Activated effector memory CD4-positive, alpha-beta T cell treated with anti-CD3 and anti-CD28 coated beads, Interleukin-2, amount 50 U/mL, for 16 hours (primary cell): ENCODE data around the gene VKORC1.
"Not testable (repeated sequence)": the region's sequence is repeated elsewhere in the genome, so short reads cannot be mapped to it uniquely, and the experiment has no call there.

Experiments used
- DNase-seq: peaks from one replicate; pipeline ENCODE4 v3.0.0-alpha.2; 2020

VKORC1 gene

DNA sequence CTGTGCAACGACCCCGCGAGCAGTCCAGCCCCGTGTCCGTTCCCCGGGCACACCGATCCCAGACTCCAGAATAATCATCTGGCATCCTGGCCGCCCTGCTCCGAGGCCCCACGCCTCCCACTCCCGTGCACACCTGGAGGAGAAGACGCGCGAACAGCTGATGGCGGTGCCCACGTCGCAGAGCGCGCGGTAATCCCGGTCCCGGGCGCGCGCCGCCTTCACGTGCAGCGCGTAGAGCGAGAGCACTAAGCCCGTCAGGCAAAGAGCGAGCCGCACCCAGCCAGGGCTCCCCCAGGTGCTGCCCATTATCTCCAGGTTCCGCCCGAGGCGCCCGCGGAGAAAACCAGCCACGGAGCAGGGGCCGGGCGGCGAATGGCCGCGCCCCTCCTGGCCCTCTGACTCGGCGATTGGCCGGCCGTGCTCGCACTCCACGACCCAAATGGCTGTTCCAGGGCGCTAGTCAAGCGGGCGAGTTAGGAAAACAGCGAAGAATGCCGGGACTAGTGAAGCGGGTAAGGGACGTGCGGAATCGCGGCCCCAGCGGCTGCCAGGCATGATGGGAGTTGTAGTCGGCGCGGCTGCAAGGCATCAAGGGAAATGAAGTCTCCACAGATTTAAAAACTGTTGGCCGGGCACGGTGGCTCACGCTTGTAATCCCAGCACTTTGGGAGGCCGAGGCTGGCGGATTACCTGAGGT is at the start of gene VKORC1:
Gene VKORC1 (minus strand): TSS at position 374 of the 697 bp plus-strand sequence. CDS start 68 bp downstream, at position 306.
- DNase-seq, result peak; percentile 95

DNA sequence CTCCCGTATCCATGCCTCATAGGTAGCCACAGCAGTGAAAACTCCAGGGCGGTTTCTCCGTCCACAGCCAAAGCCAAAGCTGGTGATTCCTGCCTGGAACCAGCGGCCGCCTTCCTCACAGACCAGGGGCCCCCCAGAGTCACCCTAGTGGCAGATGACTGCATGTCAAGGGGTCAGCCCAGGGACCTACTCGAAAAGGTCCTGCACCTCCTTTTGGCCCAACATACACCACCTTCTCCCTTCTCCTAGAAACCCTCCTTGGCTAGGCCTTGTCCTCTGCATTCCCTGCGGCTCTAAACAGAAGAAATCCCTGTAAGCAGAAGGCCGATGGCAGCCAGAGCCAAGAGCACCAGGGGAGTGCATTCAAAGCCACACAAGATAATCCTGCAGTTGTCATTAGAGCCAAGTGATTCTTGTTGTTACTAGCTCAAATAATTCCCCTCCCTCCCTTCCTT is 49.1 kb upstream of the VKORC1 start:
- no peak for DNase-seq

DNA sequence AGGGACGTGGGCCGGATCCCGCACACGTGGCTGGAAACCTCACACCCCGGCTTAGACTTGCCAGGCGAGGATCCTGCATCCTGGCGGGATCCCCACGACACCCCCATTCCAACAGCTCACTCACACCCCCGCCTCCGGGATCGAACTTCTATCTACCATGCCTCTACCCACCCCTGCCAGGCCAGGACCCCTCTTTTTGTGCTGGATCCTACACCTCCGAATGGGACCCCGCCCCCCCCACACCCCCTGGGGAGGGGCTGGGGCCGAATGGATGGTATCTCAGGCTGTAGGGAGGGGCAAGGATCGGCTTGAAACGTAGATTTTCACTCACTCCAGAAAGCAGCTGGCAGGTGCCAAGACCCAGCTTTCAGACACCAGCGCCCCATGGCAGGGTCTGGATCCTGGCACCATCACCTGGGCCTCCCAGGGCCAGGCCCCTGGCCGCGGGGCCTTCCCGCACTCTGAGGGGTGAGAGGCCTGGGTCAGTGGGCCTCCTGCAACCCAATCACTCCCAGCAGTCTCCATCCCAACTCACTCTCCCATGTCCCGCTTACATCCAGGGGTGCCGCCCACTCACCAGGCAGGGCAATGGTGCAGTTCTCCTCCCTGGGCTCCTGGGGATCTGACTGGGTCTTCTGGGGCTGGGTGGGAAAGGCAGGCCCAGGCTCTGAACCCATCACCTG is 48.6 kb upstream of the VKORC1 start:
- no peak for DNase-seq

DNA sequence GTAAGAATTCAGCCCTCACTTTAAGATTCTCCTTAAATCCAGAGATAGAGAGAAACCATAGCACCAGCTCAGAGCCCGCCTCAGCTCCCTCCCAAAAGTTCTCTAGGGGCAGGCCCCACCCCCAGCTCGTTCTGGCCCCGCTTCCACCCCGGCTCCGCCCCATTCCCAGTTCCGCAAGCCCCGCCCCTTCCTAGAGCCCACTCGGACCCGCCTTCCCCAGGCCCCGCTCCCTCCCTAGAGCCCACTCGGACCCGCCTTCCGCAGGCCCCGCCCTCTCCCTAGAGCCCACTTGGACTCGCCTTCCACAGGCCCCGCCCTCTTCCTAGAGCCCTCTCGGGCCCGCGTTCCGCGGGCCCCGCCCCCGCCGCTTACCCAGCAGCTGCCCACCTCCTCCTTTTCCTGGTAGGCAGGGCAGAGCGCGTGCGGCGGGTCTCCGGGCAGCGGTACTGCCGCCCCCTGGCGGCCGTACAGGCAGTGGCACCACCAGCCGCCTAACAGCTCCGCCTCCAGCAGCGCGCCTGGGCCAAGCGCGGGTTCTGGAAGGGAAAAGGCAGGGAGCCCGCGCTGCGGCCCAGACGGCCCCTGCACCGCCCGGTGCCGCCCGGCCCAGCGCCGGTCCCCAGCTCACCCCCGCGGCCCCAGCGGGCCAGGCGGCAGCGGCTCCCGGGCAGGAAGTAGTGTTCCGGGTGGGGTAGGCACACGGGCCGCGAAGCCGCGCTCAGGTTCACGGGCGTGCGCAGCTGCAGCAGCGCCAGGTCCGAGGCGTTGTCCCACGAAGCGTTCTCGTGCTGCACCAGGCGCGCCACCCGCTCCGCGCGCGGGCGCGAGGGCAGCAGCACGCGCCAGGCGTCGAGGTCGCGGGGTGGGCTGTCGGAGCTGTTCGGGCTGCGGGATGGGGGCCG is 47.8 kb upstream of the VKORC1 start:
- DNase-seq, result peak; percentile 98

DNA sequence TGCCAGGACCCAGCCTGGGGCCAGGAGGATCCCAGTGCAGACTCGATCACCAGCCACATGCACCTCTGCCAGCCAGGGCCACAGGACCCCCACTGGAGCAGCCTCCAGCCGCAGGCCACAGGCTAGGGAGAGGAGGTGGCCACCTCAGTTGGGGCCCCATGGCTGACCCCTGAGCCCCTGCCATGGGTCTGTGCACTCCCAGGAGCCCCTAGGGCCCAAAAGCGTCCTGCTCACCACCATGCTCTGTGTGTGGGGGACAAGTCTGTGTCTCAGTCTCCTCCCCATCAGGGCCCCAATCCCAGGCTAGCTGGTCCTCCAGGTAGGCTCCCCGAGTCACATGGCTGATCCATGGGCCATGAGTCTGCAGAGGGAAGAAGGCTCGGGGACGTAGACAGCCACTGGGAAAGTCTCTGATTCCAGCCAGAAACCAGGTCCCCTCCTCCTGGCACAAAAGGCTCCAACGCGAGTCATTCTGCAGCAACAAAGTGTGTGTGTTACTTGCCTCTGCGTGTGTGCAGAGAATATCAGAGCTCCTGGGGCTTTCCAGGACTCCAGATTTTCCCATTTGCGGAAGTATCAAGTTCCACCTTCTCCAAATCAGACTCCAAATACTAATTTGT is 47.0 kb upstream of the VKORC1 start:
- peak; percentile 65 for DNase-seq

DNA sequence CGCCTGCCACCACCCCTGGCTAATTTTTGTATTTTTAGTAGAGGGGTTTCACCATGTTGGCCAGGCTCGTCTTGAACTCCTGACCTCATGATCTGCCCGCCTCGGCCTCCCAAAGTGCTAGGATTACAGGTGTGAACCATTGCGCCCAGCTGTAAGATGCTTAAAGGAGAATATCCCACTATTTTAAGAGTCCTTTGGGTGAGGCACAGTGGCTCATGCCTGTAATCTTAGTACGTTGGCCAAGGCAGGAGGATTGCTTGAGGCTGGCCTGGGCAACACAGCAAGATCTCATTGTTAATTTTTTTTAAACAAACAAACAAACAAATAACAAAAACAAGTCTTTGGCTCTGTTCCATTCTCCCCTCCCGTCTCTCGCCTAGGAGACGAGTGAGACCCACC is 46.5 kb upstream of the VKORC1 start:
- DNase-seq, result not testable (repeated sequence)

DNA sequence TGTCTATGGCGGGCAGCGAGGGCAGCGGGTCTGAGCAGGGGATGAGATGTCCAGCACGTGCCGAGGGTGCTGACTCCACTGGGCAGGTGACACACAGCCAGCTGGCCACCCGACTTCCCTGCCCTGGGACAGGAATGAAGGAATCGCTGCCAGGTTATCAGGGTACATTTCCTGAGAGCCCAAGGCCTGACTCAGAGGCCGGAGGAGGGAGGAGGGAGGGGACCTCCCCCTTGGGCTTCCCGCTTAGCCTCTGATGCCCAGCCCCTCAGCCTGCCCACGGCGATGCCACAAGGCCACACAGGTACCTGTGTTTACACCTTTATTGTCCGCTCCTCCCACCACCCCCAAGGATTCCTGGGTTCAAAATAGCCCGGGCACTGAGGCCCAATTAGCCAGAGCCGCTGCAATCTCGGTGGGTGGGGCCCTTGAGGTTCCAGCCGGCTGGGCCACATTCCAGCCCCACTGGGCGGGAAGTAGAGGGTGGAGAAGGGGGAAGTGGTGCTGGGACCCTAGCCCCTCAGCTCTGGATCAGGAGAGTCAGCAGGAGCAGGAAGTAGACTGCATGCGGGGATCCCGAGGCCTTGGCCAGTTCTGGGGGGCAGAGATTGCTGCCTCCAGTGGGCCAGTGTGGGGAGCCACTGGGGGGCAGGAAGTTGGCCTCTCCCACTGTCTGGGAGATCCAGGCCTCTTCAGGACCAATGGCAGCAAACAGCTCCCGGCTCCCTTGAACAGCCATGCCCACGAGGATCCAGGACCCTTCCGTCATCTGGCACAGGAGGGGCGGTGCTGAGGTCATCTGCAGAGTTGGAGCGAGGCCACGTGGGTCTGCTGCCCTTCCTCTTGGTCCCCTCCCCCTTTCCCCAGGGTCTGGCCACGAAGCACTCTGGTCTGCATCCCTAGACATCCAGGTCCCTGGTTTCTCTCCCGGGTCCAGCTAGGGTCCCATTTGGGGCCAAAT is 44.3 kb upstream of the VKORC1 start:
- DNase-seq, result no peak

DNA sequence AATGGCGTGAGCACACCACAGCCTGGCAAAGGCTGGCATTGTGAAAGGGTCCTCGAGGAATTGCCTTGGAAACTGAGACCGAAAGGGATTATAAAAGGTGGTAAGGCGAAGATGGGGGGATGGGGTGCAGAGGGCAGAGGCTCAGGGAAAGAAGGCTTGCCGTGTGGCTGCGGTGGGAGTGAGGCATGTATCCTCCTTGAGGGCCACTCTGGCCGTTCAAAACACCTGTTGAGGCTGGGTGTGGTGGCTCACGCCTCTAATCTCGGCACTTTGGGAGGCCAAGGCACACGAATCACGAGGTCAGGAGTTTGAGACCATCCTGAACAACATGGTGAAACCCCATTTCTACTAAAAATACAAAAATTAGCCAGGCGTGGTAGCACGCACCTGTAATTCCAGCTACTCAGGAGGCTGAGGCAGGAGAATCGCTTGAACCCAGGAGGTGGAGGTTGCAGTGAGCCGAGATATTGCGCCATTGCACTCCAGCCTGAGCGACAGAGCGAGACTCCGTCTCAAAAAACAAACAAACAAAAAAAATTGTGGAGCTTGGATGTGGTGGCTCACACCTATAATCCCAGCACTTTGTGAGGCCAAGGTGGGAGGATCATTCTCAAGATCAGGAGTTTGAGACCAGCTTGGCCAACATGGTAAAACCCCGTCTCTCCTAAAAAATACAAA is 42.4 kb upstream of the VKORC1 start:
- DNase-seq, result not testable (repeated sequence)

DNA sequence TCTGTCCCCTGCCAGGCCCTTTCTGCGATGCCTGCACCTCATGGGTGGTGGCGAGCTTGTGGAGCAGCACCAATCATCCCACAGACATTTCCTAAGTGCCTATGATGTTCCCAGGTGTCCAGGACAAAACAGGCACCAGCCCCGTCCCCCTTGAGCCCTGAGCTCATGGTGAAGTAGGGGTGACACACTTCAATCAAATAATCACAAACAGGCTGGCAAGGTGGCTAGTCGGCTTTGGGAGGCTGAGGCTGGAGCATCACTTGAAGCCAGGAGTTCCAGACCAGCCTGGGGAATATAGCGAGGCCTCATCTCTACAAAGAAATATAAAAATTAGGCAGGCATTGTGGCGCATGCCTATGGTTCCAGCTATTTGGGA is 41.7 kb upstream of the VKORC1 start:
- DNase-seq, result no peak

DNA sequence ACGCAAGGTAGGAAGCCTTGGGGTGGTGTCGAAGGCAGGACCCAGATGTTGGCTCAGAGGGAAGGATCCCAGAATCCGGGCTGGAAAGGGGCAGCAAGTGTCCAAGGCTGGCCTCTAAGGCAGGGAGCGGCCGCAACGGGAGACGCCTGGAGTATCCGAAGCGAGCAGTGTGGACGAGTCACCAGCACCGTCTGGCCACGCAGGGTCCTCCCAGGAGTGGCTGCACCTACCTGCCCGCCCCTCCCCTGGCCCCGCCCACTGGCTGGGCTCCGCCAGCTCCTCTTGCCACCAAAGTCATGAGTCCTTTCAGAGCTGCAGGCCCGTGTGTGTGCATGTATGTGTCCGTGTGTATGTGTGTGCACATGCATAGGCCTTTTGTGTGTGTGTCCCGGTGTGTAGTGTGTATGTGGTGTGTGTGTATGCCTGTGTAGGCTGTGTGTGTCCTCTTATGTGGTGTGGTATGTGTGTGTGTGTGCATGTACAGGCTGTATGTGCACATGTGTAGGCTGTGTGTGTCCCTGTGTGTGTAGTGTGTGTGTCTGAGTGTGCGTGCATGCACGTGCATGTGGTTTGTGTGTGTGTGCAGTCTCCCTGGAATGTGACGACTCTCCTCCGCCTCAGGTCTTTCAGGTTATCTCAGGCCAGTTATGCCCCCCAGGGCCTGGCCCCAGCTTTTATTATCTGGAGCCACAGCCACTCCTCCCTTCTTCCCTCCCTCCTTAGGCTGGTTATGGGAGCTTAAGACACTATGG is 41.1 kb upstream of the VKORC1 start, which contains the start of gene PRSS8:
Gene PRSS8 (minus strand): TSS at position 193 of the 752 bp plus-strand sequence. CDS start 229 bp downstream, outside the sequence.
- no peak for DNase-seq

DNA sequence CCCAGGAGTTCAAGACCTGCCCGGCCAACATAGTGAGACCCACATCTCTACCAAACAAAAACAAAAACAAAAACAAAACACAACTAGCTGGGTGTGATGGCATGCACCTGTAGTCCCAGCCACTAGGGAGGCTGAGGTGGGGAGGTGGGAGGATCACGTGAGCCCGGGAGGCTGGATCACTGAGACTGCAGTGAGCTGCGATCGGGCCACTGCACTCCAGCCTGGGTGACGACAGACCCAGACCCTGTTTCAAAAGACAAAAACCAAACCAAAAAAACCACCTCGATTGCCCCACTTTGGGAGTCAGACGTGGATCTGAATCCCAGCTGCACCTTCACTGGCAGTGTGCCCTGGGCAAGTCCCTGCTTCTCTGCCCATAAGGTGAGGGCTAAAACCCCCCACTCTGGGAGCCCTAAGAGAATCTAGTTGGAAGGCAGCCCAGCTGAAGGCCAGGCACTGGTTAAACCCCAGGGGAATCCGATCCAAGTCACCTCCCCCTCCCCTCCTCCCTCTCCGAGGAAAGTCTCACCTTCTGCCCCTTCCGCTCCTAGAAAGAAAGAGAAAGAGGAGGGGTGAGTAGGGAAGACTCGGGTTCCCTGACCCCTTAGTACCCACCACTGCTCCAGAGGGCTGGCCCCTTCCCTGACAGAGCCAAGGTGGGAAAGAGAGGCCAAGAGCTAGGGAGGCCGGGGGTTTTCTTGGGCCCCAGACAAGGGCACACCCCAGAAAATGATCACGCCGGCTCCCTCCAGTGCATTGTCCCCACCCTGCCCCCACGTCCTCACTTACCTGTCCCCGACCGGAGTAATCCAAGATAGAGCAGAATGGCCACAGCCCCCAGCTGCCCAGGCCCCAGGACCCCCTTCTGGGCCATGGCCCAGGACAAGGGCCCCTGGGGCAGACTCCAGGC is 40.3 kb upstream of the VKORC1 start:
- DNase-seq, result no peak

DNA sequence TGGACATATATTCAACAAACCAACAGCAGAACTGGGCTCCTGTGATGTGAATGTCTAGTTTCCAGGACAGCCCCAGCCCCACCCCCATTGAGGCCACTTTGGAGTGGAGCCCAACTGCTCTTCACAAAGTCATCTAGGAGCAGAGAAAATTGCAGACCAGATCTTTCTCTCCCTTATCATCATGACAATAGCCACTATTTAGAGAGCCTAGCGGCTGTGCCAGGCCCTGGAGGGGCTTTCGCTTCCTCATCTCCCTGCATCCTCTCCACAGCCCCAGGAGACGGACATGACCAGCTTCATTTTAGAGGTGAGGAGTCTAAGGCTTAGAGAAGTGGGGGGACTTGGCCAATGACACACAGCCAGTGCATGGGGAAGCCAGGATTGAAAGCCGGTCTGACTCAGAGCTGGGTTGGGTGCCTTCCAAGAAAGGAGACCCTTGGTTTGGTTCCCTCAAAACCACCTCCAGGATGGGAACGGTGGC is 39.5 kb upstream of the VKORC1 start:
- DNase-seq, result no peak

DNA sequence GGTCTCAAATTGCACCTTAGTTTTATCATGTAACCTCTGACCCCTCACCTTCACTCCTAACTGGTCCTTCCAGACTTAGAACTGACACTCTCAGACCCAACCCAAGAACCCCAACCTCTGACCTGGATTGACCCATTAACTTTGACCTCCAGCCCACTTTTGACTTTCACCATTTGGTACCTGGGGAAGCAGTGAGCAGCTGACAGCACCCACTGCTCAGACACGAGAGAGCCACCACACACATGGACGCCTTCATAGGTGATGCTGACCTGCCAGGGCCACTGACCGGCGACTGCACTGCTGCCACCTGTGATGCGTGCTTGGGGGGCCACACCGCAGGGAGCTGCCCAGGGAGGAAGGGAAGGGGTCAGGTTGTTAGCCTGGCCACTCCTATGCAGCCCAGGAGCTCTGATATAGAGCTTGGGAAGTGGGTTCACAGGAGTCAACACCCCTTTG is 38.5 kb upstream of the VKORC1 start:
- DNase-seq, result no peak

DNA sequence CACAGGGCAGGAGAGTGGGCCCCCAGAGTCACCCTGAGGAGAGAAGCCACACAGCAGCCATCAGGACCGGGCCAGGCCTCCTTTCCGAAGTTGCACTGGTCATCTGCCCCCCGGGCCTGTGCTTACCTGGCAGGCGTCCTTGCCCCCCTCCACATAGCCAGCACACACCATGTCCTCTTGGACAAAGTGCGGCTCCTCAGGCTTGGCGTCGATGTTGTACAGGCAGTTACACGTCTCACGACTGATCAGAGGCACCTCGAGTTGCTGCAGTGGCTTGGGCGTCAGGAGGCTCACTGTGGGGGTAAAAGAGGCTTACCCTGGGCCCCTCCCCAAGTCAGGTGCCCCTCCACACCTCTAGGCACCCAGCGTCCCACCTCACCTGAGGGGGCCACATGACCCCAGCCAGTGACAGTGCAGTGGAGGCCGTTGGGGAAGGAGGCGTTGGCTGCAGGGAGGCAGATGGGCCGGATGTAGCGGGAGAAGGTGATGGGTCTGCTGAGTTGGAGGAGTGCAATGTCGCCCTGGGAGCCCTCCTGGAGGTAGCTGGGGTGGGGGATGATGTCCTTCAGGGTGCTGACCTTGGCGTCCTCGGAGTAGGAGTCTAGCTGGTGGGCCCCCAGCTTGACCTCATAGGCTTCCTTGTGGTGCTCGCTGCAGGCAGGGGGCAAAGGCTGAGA is 37.8 kb upstream of the VKORC1 start:
- DNase-seq, result no peak

DNA sequence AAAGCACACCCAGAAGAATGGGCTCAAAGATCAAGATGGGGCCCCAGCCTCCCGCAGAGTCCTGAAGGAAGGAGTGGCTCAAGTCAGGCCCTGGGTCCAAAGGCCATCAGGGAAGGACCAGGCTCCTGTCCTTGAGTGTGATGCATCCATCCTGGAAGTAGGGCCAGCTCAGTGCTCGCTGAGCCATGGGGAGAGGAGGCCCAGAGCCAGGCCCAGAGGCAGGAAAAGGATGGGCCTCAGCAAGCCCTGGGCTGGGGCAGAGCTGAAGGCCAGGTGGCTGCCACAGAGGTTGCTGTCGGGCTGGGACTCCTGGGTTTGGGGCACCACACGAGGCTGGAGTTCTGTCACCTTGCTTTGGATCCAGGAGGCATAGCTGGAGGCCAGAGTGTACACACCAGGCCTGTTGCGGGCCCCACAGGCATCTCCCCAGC is 37.3 kb upstream of the VKORC1 start:
- DNase-seq, result no peak

DNA sequence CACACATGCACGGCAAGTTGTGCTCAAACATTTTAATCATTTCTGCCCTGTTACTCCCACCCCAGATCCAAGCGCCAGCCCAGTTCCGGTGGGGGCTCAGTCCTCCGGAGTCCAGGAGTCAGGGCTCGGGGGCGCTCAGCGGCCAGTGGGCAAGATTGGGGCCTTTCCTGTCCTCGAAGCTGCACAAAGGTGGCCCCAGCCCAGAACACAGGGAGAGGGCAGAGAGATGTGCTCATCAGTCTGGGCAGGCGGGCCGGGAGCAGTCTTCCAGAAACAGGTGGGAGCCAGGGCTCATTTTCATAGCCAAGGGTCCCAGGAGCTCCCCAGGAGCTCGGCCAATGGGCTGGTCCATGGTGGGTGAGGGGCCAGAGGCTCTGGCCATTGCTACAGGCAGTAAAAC is 36.8 kb upstream of the VKORC1 start:
- DNase-seq, result no peak

DNA sequence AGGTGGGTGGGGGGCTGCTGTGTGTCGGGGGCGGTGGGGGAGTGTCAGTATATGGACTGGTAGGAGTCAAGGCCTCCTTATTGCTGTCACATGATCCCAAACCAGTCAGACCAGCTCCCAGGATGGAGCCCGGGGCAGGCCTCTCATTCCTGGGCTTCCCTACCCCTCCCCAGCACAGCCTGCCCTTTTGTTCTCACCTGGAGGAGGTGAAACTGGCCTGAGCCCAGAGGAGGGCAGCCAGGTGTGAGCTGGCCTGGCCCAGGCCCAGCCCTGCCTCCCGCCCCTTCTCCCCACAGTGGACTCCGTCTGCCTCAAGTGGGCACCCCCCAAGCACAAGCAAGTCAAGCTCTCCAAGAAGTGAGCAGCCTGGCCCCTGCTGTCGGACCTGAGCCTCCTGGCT is 36.3 kb upstream of the VKORC1 start:
- no peak for DNase-seq

DNA sequence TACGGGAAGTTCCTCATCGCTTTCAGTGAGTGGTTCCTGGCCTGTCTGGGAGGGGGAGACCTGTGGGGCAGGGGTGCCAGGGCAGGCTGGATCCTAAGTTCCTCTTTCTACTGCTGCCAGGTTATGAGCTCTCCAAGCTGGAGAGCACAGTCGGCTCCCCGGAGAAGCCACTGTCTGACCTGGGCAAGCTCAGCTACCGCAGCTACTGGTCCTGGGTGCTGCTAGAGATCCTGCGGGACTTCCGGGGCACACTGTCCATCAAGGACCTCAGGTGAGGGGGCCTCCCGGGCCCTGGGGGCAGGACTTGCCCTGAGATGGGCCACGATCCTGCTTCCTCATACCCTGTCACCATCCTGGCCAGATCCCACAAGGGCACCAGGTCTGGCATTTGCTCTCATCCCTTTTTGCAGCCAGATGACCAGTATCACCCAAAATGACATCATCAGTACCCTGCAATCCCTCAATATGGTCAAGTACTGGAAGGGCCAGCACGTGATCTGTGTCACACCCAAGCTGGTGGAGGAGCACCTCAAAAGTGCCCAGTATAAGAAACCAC is 35.8 kb upstream of the VKORC1 start:
- no peak for DNase-seq
